Mammary epithelial cell (primary cell): Measurements from ENCODE around the gene PDE9A.

ENCODE experiments used
- EZH2 ChIP-seq: IDR thresholded peaks from 2 replicates; pipeline ENCODE4 v1.6.1; 2012; ENCODE audit warnings: low read length, inconsistent platforms, borderline replicate concordance
- TF ChIP-seq, protein P1 (sequence below), 2 donors: IDR thresholded peaks in 1 of 2; conservative IDR thresholded peaks in 1 of 2; 2 replicates each; pipeline ENCODE4 v1.5.1; 2011 to 2012; ENCODE audit warnings: inconsistent platforms in 2 of 2, low read length in 2 of 2, mild to moderate bottlenecking in 2 of 2, control low read depth in 1 of 2, low read depth in 1 of 2; ENCODE audit not compliant: insufficient read depth in 1 of 2; ENCODE audit errors: extremely low read depth in 1 of 2

DNA sequence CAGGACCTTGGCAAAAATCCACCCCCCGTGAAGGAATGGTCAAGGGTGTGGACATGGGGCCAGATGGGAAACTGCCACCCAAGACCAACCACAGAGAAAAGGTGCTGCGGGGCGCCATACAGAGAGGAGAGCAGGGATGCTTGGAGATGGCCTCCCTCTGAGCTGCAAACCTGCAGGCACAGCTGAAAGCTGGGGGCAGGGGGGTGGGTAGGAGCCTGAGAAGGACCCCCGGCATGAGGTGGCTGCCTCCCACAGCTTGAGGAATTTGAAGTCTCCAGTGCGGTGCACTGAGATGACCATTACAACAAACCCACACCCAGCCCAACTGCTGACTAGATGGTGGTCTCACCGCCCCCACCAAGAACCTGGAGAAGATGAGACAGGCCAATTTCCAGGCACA is 141.1 kb downstream of the PDE9A start:
- TF ChIP-seq, protein P1, sequence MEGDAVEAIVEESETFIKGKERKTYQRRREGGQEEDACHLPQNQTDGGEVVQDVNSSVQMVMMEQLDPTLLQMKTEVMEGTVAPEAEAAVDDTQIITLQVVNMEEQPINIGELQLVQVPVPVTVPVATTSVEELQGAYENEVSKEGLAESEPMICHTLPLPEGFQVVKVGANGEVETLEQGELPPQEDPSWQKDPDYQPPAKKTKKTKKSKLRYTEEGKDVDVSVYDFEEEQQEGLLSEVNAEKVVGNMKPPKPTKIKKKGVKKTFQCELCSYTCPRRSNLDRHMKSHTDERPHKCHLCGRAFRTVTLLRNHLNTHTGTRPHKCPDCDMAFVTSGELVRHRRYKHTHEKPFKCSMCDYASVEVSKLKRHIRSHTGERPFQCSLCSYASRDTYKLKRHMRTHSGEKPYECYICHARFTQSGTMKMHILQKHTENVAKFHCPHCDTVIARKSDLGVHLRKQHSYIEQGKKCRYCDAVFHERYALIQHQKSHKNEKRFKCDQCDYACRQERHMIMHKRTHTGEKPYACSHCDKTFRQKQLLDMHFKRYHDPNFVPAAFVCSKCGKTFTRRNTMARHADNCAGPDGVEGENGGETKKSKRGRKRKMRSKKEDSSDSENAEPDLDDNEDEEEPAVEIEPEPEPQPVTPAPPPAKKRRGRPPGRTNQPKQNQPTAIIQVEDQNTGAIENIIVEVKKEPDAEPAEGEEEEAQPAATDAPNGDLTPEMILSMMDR (conservative IDR thresholded peaks at IDR 0.05 in 1 of 2, IDR thresholded peaks at IDR 0.05 in 1 of 2; ENCODE audit: extremely low read depth in 1 of 2, insufficient read depth in 1 of 2, low read depth in 1 of 2, low read length in 2 of 2) = no peak
- no peak for TF ChIP-seq EZH2
